ENCODE measurements around the gene C6orf47. TPM values are rescaled to one million over a fixed set of nuclear protein-coding genes. Genes with fewer than 3 reads are reported as not detected.

Gene C6orf47
- total and polyA plus RNA-seq, 4 donors, result 2.0 to 10.8 (median 7.4) TPM

DNA sequence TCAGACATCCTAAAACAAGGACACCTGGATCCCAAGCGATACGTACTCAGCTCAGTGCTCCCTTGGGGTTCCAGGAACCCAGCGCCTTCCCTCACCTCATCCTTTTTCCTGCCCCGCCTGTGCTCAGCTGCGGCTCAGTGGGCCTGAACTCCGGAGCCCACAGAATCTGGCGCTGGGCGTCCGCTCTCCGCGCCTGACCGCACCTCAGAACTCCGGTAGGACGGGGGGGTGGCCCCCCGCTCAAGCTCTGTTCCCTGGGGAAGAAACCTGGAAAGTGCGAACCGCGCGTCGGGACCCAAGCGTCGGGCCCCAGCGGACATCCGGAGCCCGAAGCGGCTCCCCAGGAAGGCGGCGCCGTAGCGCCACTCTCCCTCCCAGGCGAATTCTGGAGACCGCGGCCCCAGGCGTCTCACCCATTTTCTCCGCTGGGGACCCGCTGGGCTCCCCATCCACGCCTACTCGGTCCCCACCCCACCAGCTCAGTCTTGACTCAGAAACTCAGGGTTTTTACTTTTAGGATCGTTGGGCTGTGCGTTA lies 20.6 kb upstream of the C6orf47 start:
- peaks cover 0 to 5% (median 3%) of the 10 kb centered on the region in 4 donors for H3K36me3 ChIP-seq (ENCODE audit: control insufficient read depth in 4 of 4, insufficient read depth in 3 of 4, low read depth in 1 of 4, low read length in 3 of 4)

DNA sequence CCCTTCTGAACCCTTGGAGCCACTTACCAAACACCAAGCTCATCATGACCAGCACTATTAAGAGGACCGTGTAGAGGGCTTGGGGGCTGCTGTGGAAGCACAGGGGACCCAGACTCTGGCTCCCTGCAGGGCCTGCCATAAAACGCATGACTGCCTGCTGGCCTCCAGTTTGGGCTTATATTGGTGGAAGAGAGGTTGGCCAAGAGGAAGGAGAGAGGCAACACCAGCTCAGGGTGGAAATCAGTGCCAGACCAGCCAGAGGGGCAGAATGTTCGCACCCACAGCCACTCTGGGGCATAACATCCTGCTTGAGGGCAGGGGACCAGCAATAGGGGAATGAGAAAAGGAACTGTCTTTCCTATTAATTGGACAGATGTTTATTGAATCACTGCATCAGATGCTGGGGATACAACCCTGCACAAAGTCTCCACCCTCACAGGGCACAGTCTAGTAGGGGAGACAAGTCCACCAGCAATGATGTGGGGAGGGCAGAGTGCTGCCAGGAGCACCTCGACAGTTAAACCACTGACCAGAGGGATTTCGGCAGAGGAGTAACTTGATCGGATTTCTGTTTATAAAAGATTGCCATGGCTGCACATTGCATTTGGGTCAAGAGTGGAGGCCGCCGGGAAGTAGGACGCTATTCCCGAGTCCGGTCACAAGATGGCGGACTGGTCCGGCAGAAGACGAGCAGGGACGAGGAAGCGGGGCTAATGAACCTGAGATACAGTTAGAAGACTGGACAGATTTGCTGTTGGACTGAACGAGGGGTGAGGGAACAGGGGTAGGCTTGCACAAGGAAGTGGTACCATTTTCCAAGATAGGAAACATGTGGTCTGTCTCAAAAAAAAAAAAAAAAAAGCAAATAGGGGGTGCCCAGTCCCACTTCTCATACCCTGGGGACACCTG lies 19.9 kb upstream of the C6orf47 start, which contains the start of gene LY6G5C:
LY6G5C (minus strand) TSS at position 842 of the 909 bp plus-strand sequence; CDS start at position 148, 694 bp downstream.
- peaks cover 0 to 2% (median 0%) of the 10 kb centered on the region in 4 donors for H3K36me3 ChIP-seq (ENCODE audit: control insufficient read depth in 4 of 4, insufficient read depth in 3 of 4, low read depth in 1 of 4, low read length in 3 of 4)
- no peaks in the 10 kb centered on the region for H3K9me3 ChIP-seq (ENCODE audit: control insufficient read depth in 4 of 4, low read length in 3 of 4)
- peak within 1 kb of the TSS in 2 of 3 donors; percentile 42 to 59 for H3K4me3 ChIP-seq (ENCODE audit: low read depth in 1 of 3, low read length in 3 of 3)
- DNase-seq (ENCODE audit: low spot score), result peak; percentile 76
- peak; percentile 44 for TF ChIP-seq SP1 (IDR thresholded peaks at IDR 0.05)
- TF ChIP-seq HNF4G (IDR thresholded peaks at IDR 0.05), result no peak
- TF ChIP-seq YY1 (IDR thresholded peaks at IDR 0.05), result peak; percentile 95
- TF ChIP-seq, protein P1, sequence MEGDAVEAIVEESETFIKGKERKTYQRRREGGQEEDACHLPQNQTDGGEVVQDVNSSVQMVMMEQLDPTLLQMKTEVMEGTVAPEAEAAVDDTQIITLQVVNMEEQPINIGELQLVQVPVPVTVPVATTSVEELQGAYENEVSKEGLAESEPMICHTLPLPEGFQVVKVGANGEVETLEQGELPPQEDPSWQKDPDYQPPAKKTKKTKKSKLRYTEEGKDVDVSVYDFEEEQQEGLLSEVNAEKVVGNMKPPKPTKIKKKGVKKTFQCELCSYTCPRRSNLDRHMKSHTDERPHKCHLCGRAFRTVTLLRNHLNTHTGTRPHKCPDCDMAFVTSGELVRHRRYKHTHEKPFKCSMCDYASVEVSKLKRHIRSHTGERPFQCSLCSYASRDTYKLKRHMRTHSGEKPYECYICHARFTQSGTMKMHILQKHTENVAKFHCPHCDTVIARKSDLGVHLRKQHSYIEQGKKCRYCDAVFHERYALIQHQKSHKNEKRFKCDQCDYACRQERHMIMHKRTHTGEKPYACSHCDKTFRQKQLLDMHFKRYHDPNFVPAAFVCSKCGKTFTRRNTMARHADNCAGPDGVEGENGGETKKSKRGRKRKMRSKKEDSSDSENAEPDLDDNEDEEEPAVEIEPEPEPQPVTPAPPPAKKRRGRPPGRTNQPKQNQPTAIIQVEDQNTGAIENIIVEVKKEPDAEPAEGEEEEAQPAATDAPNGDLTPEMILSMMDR (IDR thresholded peaks at IDR 0.05; ENCODE audit: low read depth, low read length, missing input control), result peak; percentile 78
- TF ChIP-seq, protein P2, sequence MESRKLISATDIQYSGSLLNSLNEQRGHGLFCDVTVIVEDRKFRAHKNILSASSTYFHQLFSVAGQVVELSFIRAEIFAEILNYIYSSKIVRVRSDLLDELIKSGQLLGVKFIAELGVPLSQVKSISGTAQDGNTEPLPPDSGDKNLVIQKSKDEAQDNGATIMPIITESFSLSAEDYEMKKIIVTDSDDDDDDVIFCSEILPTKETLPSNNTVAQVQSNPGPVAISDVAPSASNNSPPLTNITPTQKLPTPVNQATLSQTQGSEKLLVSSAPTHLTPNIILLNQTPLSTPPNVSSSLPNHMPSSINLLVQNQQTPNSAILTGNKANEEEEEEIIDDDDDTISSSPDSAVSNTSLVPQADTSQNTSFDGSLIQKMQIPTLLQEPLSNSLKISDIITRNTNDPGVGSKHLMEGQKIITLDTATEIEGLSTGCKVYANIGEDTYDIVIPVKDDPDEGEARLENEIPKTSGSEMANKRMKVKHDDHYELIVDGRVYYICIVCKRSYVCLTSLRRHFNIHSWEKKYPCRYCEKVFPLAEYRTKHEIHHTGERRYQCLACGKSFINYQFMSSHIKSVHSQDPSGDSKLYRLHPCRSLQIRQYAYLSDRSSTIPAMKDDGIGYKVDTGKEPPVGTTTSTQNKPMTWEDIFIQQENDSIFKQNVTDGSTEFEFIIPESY (IDR thresholded peaks at IDR 0.05), result no peak
- no peak for TF ChIP-seq EGR1 (IDR thresholded peaks at IDR 0.05; ENCODE audit: low read depth in 2 of 2)
- no peak for TF ChIP-seq NR2F2 (IDR thresholded peaks at IDR 0.05)
- TF ChIP-seq, protein P3, sequence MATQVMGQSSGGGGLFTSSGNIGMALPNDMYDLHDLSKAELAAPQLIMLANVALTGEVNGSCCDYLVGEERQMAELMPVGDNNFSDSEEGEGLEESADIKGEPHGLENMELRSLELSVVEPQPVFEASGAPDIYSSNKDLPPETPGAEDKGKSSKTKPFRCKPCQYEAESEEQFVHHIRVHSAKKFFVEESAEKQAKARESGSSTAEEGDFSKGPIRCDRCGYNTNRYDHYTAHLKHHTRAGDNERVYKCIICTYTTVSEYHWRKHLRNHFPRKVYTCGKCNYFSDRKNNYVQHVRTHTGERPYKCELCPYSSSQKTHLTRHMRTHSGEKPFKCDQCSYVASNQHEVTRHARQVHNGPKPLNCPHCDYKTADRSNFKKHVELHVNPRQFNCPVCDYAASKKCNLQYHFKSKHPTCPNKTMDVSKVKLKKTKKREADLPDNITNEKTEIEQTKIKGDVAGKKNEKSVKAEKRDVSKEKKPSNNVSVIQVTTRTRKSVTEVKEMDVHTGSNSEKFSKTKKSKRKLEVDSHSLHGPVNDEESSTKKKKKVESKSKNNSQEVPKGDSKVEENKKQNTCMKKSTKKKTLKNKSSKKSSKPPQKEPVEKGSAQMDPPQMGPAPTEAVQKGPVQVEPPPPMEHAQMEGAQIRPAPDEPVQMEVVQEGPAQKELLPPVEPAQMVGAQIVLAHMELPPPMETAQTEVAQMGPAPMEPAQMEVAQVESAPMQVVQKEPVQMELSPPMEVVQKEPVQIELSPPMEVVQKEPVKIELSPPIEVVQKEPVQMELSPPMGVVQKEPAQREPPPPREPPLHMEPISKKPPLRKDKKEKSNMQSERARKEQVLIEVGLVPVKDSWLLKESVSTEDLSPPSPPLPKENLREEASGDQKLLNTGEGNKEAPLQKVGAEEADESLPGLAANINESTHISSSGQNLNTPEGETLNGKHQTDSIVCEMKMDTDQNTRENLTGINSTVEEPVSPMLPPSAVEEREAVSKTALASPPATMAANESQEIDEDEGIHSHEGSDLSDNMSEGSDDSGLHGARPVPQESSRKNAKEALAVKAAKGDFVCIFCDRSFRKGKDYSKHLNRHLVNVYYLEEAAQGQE (IDR thresholded peaks at IDR 0.05), result no peak
- peak; percentile 95 to 96 for TF ChIP-seq RAD21 (IDR thresholded peaks at IDR 0.05)
- TF ChIP-seq HNF4A (conservative IDR thresholded peaks at IDR 0.05), result peak in 1 of 2 donors; percentile 54
- peak; percentile 69 to 89 for TF ChIP-seq RXRA (IDR thresholded peaks at IDR 0.05)
- no peak for TF ChIP-seq FOXA2 (IDR thresholded peaks at IDR 0.05)
- TF ChIP-seq, protein P4, sequence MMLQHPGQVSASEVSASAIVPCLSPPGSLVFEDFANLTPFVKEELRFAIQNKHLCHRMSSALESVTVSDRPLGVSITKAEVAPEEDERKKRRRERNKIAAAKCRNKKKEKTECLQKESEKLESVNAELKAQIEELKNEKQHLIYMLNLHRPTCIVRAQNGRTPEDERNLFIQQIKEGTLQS (IDR thresholded peaks at IDR 0.05), result no peak
- no peak for TF ChIP-seq TAF1 (conservative IDR thresholded peaks at IDR 0.05)
- TF ChIP-seq, protein P5, sequence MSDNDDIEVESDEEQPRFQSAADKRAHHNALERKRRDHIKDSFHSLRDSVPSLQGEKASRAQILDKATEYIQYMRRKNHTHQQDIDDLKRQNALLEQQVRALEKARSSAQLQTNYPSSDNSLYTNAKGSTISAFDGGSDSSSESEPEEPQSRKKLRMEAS (IDR thresholded peaks at IDR 0.05), result no peak
- TF ChIP-seq GABPA (IDR thresholded peaks at IDR 0.05 in 1 of 2, conservative IDR thresholded peaks at IDR 0.05 in 1 of 2), result no peak
- TF ChIP-seq JUND (IDR thresholded peaks at IDR 0.05), result no peak
- TF ChIP-seq FOXA1 (IDR thresholded peaks at IDR 0.05), result no peak
- no peaks in the 10 kb centered on the region for H3K27me3 ChIP-seq (ENCODE audit: control insufficient read depth in 4 of 4, insufficient read depth in 4 of 4, low read length in 3 of 4)
- H3K9ac ChIP-seq (ENCODE audit: low read depth in 1 of 2, low read length in 2 of 2), result peak within 1 kb of the TSS; percentile 20 to 49
- H3K4me1 ChIP-seq (ENCODE audit: control insufficient read depth in 4 of 4, insufficient read depth in 4 of 4, low read length in 3 of 4), result peaks cover 1 to 22% (median 14%) of the 10 kb centered on the region in 4 donors
- H3K27ac ChIP-seq (ENCODE audit: low read depth in 1 of 2, low read length in 2 of 2), result peak within 1 kb of the TSS; percentile 16 to 51
- 15% methylated on average over 17 of the region's 17 CpGs for WGBS

More for the DNA sequence above, 20.6 kb upstream of the C6orf47 start:
- WGBS, result 9% methylated on average over 40 of the region's 40 CpGs
- Histone ChIP-seq H3K4me3 (ENCODE audit: low read depth in 1 of 3, low read length in 3 of 3) (peak overlapping the region in 2 of 3 donors; percentile 42 to 59), H3K27ac (ENCODE audit: low read depth in 1 of 2, low read length in 2 of 2) (peak overlapping the region; percentile 16 to 51), H3K9me3 (ENCODE audit: control insufficient read depth in 4 of 4, low read length in 3 of 4) (no peaks in the 10 kb centered on the region), H3K27me3 (ENCODE audit: control insufficient read depth in 4 of 4, insufficient read depth in 4 of 4, low read length in 3 of 4) (no peaks in the 10 kb centered on the region), H3K4me1 (ENCODE audit: control insufficient read depth in 4 of 4, insufficient read depth in 4 of 4, low read length in 3 of 4) (peaks cover 1 to 22% (median 14%) of the 10 kb centered on the region in 4 donors), H3K9ac (ENCODE audit: low read depth in 1 of 2, low read length in 2 of 2) (peak overlapping the region; percentile 20 to 49)
- no peak for TF ChIP-seq FOXA1 (IDR thresholded peaks at IDR 0.05)
- TF ChIP-seq, protein P1 (IDR thresholded peaks at IDR 0.05; ENCODE audit: low read depth, low read length, missing input control), result peak; percentile 9
- DNase-seq (ENCODE audit: low spot score), result no peak

Measured in liver (tissue), 9 donors.